ENCODE results near the gene SLC4A7.

- TF ChIP-seq, protein P1, sequence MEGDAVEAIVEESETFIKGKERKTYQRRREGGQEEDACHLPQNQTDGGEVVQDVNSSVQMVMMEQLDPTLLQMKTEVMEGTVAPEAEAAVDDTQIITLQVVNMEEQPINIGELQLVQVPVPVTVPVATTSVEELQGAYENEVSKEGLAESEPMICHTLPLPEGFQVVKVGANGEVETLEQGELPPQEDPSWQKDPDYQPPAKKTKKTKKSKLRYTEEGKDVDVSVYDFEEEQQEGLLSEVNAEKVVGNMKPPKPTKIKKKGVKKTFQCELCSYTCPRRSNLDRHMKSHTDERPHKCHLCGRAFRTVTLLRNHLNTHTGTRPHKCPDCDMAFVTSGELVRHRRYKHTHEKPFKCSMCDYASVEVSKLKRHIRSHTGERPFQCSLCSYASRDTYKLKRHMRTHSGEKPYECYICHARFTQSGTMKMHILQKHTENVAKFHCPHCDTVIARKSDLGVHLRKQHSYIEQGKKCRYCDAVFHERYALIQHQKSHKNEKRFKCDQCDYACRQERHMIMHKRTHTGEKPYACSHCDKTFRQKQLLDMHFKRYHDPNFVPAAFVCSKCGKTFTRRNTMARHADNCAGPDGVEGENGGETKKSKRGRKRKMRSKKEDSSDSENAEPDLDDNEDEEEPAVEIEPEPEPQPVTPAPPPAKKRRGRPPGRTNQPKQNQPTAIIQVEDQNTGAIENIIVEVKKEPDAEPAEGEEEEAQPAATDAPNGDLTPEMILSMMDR (IDR thresholded peaks at IDR 0.05) = no peak
- no peak for TF ChIP-seq POLR2A (IDR thresholded peaks at IDR 0.05)
Observed at GRCh38 chr3:27458929-27459328, 25.3 kb downstream of the SLC4A7 start.
